TTC549 (cell line): ENCODE measurements around the gene WWC2.

Experiments
- FAIRE-seq: peaks from 2 replicates; lab custom pipeline; 2012; peaks lifted over from hg19 to GRCh38; lab: Jason Lieb, UNC

Gene WWC2

DNA sequence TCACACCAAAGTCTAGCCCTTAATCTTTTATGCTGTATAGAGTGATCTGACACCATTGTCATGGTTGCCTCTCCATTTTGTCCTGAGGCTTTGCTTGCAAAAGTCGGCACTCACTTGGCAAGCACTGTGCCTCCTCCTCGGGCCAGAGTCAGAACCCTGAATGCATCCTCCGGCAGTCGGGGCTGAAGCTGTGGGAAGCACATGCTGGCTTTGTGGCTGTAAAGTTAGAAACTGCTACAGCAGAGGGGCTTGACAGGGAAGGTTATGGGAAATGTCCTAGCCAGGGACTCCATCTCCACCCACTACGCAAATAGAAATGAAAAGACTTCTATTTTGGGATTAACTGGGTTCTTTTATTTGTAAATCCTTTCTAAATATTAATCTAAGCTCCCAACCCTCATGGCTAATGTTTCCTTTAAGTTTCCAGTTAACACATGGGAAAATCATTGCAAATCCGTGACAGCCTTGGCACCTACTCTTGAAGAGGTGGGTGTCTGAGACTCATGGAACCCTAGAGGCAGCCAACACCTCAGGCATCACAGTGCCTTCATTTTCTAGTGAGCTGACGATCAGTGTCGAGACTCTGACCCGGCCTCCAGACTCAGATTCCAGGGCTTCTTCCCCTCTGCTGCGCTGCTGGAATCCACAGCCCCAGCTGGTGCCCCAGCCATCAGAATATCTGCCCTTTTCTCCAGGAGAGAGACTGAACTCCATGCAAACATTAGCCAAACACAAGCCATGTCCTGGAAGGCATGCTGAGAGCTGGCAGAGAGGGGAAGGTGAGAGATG is 231.1 kb downstream of the WWC2 start:
- FAIRE-seq = no peak

DNA sequence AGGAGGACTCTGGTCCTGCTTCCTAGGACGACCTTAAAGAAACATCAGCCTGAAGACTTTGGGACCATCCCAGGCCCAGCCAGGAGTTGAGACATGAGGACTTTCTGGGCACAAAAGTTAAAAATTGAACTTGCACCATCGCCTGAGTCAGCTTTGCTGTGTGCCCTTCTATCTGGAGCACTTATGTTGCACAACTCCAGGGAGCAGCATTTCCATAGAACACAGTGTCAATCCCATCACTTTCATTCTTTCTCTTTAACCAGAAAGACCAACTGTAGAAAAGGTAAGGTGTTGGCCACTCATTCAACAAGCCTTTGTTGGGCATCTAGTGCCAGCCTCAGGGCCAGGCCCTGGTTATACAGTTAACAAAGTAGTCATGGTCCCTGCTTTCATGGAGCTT is 231.8 kb downstream of the WWC2 start:
- no peak for FAIRE-seq

DNA sequence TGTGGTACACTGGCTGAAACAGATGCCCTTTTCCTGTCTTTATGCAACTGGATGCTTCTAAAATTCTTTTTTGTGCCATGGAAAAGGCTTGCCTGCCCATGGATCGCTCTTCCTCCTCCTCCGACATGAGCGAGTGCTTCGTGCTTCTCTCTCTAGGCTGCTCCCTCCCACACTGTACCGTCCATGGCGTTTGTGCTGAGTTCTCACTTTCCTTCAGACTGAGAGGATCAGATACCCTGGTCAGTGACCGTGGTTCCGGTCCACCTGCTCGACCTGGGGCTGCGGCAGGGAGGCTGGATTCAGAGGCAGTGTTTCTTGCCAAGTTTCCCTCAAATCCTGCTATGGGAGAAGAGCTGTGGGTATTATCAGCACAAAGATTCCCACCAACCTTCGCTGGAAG is 233.4 kb downstream of the WWC2 start:
- FAIRE-seq = no peak

DNA sequence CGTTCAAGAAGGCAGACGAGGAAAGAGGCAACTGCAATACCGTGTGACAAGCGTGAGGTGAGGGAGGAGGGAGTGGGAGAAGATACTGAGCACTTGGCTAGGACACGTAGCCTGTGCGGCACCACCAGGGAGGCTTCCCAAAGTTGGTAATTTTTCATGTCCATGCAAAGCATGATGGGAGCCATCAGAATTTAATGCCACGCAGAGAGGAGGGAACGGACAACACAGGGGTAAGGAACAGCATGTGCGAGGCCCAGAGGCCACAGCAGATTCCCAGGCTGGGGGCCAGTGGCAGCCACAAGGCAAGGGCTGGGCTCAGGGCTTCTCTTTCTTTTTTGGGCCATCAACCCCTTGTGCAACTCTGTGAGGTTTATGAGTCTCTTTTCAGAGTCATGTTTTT is 234.1 kb downstream of the WWC2 start:
- no peak for FAIRE-seq

DNA sequence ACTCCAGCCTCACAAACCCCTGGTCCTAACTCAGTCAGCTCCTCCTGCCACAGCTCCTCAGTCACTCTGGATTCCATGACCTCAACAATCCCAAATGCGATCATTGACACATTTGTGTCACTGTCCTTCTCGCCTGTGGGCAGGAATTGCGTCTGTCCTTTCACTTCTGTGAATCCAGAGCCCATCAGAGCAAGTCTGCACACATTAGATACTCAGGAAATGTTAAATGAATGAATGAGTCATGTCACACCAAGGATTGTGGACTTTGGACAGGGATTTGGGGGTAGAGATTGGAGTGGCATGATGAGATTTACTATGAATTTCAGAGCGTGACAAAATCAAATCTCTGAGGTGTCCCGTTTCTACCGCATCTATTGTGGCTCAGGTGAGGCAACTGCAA is 234.9 kb downstream of the WWC2 start:
- no peak for FAIRE-seq

DNA sequence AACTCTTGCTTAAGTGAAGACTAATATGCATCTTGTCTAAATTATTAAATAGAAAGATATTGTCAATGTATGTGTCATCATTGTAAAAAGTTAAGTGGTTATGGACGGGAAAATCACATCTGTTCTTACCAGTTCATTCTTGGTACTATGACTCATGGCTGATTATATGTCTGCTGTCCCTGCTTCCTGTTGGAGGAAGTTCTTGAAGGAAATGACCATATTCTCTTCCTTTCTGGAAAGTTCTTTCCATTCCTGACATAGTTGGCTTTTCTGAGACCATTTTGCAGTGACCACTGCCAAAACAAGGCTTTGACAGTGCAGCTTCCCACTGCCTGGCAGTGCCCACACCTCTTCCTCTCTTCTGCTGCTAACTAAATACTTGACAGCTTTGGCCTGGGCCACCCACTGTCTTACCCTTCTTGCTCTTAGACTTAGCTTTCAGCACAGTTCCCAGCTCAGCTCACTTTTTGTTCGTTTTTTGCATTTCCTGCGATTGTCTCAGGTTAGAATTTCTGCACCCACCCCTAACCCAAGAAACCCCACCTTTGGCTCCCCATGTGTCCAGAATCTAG is 236.4 kb downstream of the WWC2 start:
- FAIRE-seq = no peak

DNA sequence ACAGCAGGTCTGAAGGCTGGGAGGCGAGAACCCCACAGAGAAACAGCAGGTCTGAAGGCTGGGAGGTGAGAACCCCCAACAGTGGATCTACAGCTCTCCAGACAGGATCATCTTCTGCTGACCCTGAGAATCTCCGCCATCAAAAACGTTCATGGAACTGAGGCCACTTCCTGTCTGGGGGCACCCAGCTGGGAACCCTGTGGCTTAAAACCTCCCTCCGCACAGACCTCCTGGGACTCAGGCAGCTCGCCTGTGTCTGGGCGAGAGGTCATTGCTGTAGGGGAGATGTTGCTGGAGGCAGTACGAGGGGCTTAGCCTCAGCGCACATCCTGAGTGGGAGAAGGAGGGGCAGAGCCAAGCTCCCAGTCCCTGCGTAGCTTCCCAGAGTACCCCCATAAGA is 238.3 kb downstream of the WWC2 start:
- no peak for FAIRE-seq

DNA sequence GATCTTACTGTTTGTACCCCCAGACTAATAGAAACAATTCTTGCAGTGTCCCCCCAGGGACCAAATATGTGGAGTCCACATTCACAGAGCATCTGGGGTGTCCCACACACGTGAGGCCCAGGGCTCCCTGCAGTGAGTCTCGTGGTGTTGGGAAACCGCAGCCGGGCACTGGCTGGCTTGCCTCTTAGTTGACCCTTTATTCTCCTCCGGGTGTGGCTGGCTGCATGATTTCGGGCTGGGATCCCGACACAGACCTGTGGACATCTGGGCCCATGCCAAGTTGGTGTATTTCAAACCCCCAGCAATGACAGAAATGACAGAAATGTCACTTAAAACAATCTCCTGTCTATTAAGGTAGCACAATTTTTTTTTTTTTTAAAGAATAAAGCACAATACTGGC is 238.8 kb downstream of the WWC2 start:
- no peak for FAIRE-seq

DNA sequence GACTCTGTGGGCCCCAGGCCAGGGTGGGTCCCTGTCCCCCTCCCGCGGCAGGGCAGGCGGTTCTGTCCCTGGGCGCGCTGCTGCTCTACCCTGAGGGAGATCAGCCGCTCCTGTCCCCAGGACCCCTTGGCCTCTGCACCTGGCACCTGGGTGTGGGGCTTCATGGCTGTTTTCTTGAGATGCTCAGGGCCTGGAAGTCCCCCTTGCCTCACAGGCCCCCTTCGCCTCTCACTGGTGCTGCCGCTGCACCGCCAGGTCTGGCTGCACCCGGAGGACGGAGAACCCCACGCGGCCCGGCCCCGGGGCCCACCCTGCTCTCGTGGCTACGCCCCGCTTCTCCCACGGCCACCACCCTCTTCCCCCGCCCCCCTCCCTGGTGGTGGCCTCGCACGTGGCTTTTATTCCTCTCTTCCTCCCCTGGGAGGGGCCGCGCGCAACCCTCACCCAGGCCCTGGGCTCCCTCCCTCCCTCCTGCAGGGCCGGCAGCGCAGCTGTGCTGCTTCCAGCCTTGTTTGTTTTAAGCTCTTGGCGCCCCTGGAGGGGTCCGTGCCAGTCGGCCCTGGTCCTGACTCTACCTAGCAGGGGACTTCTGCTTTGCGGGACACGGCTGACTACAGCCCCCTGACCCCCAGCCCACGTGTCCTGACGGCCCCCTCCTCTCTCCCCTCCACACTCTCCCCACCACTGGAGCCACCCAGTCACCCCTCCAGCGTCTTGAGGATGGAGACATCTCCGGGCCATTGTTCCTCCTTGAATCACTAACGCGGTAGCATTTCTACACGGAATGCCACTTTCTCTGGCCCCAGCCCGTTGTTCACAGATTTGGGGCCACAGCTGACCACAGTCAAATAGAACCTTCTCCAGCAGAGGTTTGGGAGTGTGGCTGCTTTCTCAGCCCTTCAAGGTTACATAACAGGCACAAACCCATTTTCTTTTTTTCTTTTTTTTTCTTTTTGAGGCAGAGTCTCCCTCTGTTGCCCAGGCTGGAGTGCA is 243.8 kb downstream of the WWC2 start:
- FAIRE-seq = no peak

DNA sequence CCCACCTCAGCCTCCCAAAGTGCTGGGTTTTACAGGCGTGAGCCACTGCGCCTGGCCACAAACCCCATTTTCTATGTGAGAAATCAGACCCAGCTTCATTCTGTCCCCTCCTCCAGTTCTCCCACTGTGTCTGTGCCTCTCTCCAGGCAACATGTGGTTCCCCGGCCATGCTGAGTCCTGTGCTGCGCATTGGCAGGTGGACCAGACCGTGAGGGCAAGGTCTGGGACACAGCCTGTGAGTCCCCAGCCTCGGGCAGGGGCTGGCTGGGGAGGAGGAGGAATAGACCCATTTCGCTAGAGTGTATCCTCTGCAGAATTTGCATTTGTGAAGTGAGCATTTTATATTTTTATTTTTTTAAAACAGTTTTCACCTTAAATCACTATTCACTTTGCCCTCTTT is 244.7 kb downstream of the WWC2 start:
- no peak for FAIRE-seq

DNA sequence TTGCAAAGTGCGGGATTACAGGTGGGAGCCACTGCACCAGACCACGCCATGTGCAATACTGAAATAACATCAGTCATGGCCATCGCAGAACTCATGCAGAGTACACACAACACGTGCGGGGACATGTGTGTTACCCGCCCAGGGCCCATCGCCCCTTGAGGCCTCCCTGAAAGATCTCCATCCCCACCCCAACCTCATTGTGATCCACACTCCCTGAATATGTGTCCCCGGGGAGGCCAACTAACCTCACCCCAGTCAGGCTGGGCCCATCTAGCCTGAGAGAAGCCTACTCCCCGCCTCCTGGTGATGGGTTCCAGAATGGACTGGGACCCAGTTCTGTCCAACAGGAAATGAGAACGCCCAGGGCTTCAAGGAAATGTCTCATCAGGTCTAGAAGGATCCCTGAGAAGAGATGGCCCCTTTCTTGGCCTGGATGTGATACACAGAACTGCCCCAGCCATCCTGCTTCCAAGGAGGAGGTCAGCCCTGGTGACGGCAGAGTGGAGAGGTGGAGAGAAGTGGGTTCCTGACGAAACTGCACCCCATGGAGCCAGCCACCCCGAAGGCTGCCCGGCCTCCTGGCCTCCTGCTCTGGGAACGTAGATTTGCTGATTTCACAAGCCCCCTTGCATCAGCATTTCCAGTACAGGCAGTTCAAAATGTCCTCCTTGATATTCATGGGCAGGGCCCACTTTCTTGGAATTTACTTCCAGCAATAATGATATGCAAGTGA is 245.6 kb downstream of the WWC2 start:
- FAIRE-seq = no peak

DNA sequence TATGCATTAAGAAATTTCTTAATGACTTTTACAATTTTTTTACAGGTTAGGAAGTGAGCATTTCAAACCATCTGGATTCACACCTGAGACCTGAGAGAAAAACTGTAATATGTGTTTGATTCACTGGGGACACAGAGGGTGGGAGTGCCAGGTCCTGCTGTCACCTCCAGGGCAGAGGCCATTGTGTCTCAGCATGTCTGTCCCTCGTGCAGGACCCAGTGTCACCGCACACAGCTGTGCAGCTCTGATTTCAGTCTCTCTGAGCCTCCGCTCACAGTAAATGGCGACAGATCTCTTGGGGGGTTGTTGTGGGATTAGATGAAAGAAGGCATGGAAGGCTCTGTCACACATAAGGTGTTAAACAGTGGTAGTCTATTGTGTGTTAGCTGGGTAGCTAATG is 246.2 kb downstream of the WWC2 start:
- FAIRE-seq = no peak

DNA sequence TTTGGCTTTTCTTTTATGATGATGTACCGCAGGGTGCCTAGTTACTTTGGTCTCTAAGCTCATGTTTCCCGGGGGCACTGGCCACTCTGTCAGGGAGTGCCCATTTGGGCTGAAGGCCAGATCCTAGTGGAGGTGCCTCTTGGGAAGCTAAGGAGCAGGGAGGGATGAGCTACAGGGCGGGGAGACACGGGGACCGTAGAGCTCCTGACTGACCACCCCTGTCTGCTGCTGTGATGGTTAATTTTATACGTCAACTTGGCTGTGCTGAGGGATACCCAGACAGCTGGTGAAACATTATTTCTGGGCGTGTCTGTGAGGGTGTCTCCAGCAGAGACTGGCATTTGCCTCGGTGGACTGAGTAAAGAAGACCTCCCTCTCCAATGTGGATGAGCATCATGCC is 248.1 kb downstream of the WWC2 start:
- no peak for FAIRE-seq

DNA sequence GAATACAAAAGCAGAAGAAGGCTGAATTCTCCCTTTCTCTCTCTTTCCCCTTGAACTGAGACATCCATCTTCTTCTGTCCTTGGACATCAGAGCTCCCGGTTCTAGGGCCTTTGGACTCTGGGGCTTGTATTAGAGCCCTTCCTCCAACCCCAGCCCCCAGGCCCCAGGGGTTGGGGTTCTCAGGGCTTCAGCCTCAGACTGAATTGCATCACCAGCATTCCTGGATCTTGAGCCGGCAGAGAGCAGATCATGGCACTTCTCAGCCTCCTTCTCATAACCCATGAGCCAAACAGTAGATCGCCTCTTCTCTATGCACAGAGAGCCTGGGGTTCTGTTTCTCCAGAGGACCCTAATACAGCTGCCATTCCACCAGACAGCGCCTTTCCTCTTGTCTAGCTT is 248.5 kb downstream of the WWC2 start:
- FAIRE-seq = no peak

DNA sequence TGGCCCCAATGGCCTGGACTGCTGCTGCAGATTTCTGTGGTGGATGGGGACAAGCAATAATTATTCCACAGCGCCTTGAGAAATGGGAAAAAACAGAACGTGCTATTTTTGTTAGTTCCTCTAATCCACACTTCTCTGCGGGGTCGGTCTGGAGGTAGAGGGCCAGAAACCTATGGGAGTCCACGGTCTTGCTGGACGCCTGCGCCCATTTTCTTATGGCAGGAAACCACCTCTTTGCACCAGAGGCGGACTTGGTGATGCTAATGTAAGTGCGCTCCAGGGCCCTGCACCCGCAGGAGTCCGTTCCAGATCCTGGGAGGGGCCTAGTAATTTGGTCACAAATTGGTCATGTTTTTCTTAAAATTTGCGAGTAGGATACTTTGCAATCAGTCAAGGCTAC is 249.1 kb downstream of the WWC2 start:
- no peak for FAIRE-seq

DNA sequence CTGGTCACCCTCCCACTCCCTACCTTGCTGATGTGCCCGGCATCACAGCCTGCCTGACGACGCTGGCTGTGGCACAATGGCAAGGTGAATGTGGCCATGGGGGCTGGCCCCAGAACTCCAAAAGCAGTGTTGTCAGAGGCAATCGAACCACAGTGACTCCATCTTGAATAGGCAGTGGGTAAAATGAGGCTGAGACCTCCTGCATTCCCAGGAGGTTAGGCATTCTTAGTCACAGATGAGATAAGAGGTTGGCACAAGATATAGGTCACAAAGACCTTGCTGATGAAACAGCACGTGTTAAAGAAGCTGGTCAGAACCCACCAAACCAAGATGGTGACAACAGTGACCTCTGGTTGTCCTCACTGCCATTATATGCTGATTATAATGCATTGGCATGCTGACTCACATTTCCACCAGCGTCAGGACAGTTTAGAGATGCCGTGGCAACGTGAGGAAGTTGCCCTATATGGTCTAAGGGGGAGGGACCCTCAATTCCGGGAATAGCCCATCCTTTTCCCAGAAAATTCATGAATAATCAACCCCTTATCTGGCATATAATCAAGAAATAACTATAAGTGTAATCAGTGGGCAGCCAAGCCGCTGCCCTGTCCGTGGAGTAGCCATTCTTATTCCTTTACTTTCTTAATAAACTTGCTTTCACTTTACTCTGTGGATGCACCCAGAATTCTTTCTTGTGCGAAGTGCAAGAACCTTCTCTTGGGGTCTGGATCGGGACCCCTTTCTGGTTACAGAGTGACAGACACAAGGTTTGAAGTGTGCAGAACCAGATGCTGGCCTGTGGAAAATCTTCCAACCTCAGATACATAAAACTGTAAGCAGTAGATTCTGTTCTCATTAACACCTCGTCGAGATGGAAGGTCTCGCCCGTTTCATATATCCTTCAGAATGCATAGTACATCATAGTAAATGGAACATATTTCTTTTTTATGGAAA is 249.9 kb downstream of the WWC2 start:
- FAIRE-seq = no peak

DNA sequence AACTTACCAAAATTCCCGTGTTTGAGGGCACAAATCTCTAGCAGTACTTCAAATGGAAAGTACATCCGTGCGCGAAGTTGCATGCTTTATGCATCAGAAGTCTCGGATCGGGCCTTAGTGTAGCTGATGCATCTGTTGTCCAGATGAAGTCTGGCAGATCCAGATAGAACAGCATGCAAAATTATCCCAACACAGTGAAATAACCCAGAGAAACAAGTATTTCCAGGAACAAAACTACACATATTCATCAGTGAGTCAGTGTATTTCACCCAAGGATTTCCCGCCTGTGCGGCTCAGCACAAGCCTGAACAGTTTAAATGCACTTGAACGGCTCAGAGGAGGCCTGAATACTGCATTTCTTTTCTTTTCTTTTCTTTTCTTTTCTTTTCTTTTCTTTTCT is 250.6 kb downstream of the WWC2 start:
- FAIRE-seq = no peak

DNA sequence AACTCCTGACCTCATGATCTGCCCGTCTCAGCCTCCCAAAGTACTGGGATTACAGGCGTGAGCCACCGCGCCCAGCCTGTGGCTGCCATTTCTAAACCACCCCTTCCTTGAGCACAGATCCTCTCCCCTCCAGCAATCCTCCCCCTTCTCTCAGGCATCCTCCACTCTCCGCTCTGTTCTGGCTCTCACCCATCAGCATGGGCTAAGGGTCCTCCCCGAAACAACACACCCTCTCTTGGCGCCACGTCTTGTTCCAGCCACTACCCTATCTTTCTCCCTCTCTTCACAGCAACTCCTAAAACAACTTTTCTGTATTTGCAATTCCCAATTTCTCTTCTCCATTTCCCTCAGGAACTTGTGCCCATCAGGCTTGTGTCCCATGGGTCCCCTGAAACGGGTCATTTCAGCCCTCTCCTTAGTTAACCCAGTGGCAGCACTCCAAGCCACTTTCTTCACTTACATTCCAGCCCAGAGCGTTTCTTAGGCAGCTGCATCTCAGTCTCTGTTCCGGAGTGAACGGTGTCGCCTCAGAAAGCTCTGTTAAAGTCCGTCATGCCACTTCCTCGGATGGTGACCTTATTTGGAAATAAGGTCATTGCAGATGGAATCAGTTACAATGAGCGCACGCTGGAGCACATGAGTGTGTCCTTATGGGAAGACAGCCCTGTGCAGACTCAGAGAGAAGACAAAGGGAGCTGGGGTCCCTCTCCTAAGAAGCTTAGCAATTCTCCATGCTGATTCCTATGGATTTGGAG is 251.4 kb downstream of the WWC2 start:
- FAIRE-seq = no peak

DNA sequence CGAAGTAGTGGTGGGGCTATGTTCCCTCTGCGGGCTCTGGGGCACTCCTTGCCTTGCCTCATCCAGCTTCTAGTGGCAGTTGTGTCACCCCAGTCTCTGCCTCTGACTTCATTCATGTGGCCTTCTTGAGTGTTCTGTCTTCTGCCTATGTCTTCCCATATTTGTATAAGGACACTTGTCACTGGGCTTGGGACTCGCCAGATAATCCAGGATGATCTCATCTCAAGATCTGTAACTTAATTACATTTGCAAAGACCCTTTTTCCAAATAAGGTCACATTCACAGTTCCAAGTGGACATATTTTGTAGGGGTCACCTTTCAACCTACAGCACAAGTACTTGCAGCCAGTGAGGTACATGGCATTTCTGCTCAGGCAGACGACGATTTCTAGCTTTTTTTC is 253.5 kb downstream of the WWC2 start:
- FAIRE-seq = no peak

DNA sequence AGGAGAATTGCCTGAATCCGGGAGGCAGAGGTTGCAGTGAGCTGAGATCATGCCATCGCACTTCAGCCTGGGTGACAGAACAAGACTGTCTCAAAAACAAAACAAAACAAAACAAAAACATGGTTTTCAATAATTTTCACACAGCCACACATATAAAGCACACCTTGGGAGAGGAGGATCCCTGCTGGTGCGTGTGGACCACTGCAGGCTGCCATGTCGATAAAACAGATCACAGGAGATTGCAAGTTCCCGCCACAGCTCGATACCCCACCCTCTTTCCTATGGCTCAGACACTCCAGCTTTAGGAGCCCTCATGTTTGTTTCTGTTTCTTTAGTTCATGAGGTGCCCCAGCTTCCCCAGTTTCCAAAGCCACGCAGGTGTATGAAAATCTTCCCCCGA is 254.5 kb downstream of the WWC2 start:
- no peak for FAIRE-seq

DNA sequence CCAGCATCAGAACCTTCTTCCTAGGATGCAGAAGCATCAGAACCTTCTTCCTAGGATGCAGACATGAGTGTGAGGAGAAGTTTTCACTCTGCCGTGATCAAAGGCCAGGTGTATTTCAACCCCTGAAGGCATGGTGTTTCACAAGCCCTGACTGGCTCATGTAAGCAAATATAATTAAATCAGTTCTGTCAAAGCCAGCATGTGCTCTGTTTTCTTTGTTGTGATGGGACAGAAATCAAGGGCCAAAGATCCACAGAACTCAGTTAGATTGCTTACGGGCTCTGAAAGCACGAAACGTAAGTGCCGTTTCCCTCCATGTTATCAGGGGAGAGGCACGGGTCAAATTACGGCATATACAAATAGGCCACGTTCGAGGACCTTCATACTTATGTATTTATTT is 255.2 kb downstream of the WWC2 start:
- FAIRE-seq = no peak
